GM12878 (cell line): ENCODE results near the gene FTCDNL1. TPM values are rescaled to one million over a fixed set of nuclear protein-coding genes. Genes with fewer than 3 reads are reported as not detected.

Source experiments
- ATAC-seq: fragments of 200-7000 bp; cut with Tn5 transposase; 3 replicates; pipeline ENCODE4 v1.9.1; 2020; ENCODE audit warnings: mild to moderate bottlenecking, moderate library complexity
- BruUV-seq: library from RNA; stranded (reverse); fragments of 400-500 nt; replicated peaks from 2 replicates; lab custom pipeline; 2021; lab: Mats Ljungman, UMichigan
- CTCF ChIA-PET: fragments of 300-600 bp; sonication (Branson Sonifier 250); formaldehyde crosslinking; extraction: SDS; loops from one replicate; lab custom pipeline; 2021; ENCODE audit warnings: inconsistent platforms; lab: Yijun Ruan, JAX
- POLR2A ChIA-PET: fragments of 350-600 bp; formaldehyde crosslinking; extraction: SDS; loops from one replicate; lab custom pipeline; 2021; ENCODE audit warnings: inconsistent platforms; lab: Charles Lee
- RAD21 ChIA-PET: fragments of 300-600 bp; sonication (Branson Sonifier 250); formaldehyde crosslinking; loops from one replicate; lab custom pipeline; 2023; ENCODE audit warnings: antibody characterized with exemption; ENCODE audit not compliant: unreplicated experiment; lab: Charles Lee
- SMC1A ChIA-PET: fragments of 300-600 bp; sonication (Branson Sonifier 250); formaldehyde crosslinking; loops from one replicate; lab custom pipeline; 2023; ENCODE audit not compliant: unreplicated experiment, uncharacterized antibody; lab: Charles Lee
- DNase-seq: peaks from one replicate; pipeline ENCODE4 v3.0.0-alpha.2; 2011; ENCODE audit warnings: low read depth, low spot score
- FAIRE-seq: peaks from 3 replicates; lab custom pipeline; 2011; peaks lifted over from hg19 to GRCh38; lab: Jason Lieb, UNC
- H2AFZ ChIP-seq: 2 replicates; pipeline ENCODE4 v1.6.0; 2011; ENCODE audit warnings: low read depth, low read length, control low read depth; ENCODE audit not compliant: control insufficient read depth
- H3K27ac ChIP-seq: 2 replicates; pipeline ENCODE4 v1.5.1; 2011; ENCODE audit warnings: control low read depth; ENCODE audit not compliant: control insufficient read depth, insufficient read depth
- H3K27me3 ChIP-seq, 2 experiments: replicated peaks in 1 of 2; 2 replicates each; pipeline versions ENCODE4 v1.6.0 to v1.6.1; 2011; ENCODE audit warnings: low read length in 1 of 2; ENCODE audit not compliant: control insufficient read depth in 2 of 2, insufficient read depth in 2 of 2
- H3K36me3 ChIP-seq, 2 experiments: 2 replicates each; pipeline ENCODE4 v1.5.1; 2011; ENCODE audit warnings: low read length in 1 of 2; ENCODE audit not compliant: control insufficient read depth in 2 of 2, insufficient read depth in 2 of 2
- H3K4me1 ChIP-seq: 2 replicates; pipeline ENCODE4 v1.6.1; 2011; ENCODE audit warnings: mild to moderate bottlenecking, low read length, moderate library complexity, mixed read lengths; ENCODE audit not compliant: control insufficient read depth, insufficient read depth
- H3K4me2 ChIP-seq: 2 replicates; pipeline ENCODE4 v1.6.0; 2011; ENCODE audit warnings: control low read depth; ENCODE audit not compliant: control insufficient read depth, insufficient read depth
- H3K4me3 ChIP-seq: fragments of 200-600 bp; sonication (generic); 2 replicates; pipeline ENCODE4 v1.5.1; 2016
- H3K79me2 ChIP-seq: 2 replicates; pipeline ENCODE4 v1.6.0; 2011; ENCODE audit warnings: low read length; ENCODE audit not compliant: control insufficient read depth, insufficient read depth
- H3K9ac ChIP-seq: 2 replicates; pipeline ENCODE4 v1.8.0; 2011; ENCODE audit warnings: low read length, control low read depth, mixed read lengths; ENCODE audit not compliant: control insufficient read depth, insufficient read depth
- H3K9me3 ChIP-seq: replicated peaks from 3 replicates; pipeline ENCODE4 v1.5.1; 2011; ENCODE audit warnings: mild to moderate bottlenecking, low read length; ENCODE audit not compliant: control insufficient read depth, insufficient read depth
- H4K20me1 ChIP-seq: 2 replicates; pipeline ENCODE4 v1.6.0; 2011; ENCODE audit not compliant: control insufficient read depth, insufficient read depth
- BCL11A ChIP-seq: IDR thresholded peaks from 2 replicates; pipeline ENCODE4 v1.6.1; 2011; ENCODE audit warnings: low read depth, low read length
- BMI1 ChIP-seq: fragments of 450-650 bp; IDR thresholded peaks from 2 replicates; pipeline ENCODE4 v1.6.1; 2016; ENCODE audit warnings: mild to moderate bottlenecking, moderate library complexity, borderline replicate concordance
- CBFB ChIP-seq: IDR thresholded peaks from 2 replicates; pipeline ENCODE4 v1.6.1; 2016; ENCODE audit warnings: antibody characterized with exemption, low read depth
- EP300 ChIP-seq, 2 experiments: fragments of 150-350 bp in 1 of 2; IDR thresholded peaks; 2 replicates each; pipeline ENCODE4 v1.6.1; 2011 to 2012; ENCODE audit warnings: low read depth in 2 of 2, low read length in 2 of 2, borderline replicate concordance in 1 of 2, improper control_type of control experiment in 1 of 2, inconsistent platforms in 1 of 2; ENCODE audit not compliant: control insufficient read depth in 1 of 2
- ESRRA ChIP-seq: IDR thresholded peaks from 2 replicates; pipeline ENCODE4 v1.6.1; 2012; ENCODE audit warnings: mild to moderate bottlenecking, low read length, improper control_type of control experiment
- ETV6 ChIP-seq, 2 experiments: fragments of 450-650 bp in 1 of 2; IDR thresholded peaks in 1 of 2; conservative IDR thresholded peaks in 1 of 2; 2 replicates each; pipeline ENCODE4 v1.6.1; 2014; ENCODE audit warnings: antibody characterized with exemption in 1 of 2, borderline replicate concordance in 1 of 2, low read depth in 1 of 2, mild to moderate bottlenecking in 1 of 2, moderate library complexity in 1 of 2
- FOS ChIP-seq: IDR thresholded peaks from 3 replicates; pipeline ENCODE4 v1.6.1; 2011; ENCODE audit warnings: borderline replicate concordance; ENCODE audit not compliant: insufficient read length; ENCODE audit errors: extremely low read depth
- FOXM1 ChIP-seq: IDR thresholded peaks from 2 replicates; pipeline ENCODE4 v1.6.1; 2012; ENCODE audit warnings: low read depth, mild to moderate bottlenecking, inconsistent platforms, low read length, moderate library complexity
- GABPA ChIP-seq: IDR thresholded peaks from 2 replicates; pipeline ENCODE4 v1.6.1; 2014; ENCODE audit warnings: antibody characterized with exemption, low read depth, mild to moderate bottlenecking, inconsistent platforms
- JUND ChIP-seq: IDR thresholded peaks from 2 replicates; pipeline ENCODE4 v1.6.1; 2012; ENCODE audit warnings: low read depth, mild to moderate bottlenecking, low read length, improper control_type of control experiment, moderate library complexity
- KDM1A ChIP-seq: fragments of 200-600 bp; sonication (generic); IDR thresholded peaks from 2 replicates; pipeline ENCODE4 v1.6.1; 2016; ENCODE audit warnings: borderline replicate concordance
- NBN ChIP-seq: fragments of 450-650 bp; IDR thresholded peaks from 2 replicates; pipeline ENCODE4 v1.6.1; 2016
- NR2F1 ChIP-seq: fragments of 450-650 bp; conservative IDR thresholded peaks from 2 replicates; pipeline ENCODE4 v1.6.1; 2017; ENCODE audit warnings: mild to moderate bottlenecking
- RAD51 ChIP-seq: fragments of 450-650 bp; IDR thresholded peaks from 2 replicates; pipeline ENCODE4 v1.6.1; 2016; ENCODE audit warnings: moderate library complexity, mild to moderate bottlenecking, inconsistent platforms
- SIX5 ChIP-seq: IDR thresholded peaks from 2 replicates; pipeline ENCODE4 v1.6.1; 2011; ENCODE audit warnings: mild to moderate bottlenecking, low read depth, low read length, moderate library complexity; ENCODE audit not compliant: severe bottlenecking
- TARDBP ChIP-seq: IDR thresholded peaks from 2 replicates; pipeline ENCODE4 v1.6.1; 2016; ENCODE audit warnings: borderline replicate concordance
- TCF7 ChIP-seq: IDR thresholded peaks from 2 replicates; pipeline ENCODE4 v1.6.1; 2014; ENCODE audit warnings: antibody characterized with exemption, borderline replicate concordance
- WGBS: methylation state at CpG from one replicate; pipeline ENCODE4 v1.1.6; 2016; ENCODE audit warnings: low lambda C conversion rate; ENCODE audit not compliant: insufficient replicate concordance, insufficient coverage; ENCODE audit errors: missing lambda C conversion rate; 5-methylcytosine and 5-hydroxymethylcytosine counted together
- in situ Hi-C: fragments of 300-500 bp; cut with MboI; formaldehyde crosslinking; loops from 9 replicates; pipeline ENCODE4 v1.14.3; 2018; ENCODE audit warnings: mixed read lengths
- intact Hi-C: fragments of 100-400 bp; cut with micrococcal nuclease; formaldehyde crosslinking; loops from one replicate; pipeline ENCODE4 v1.14.2; 2022; ENCODE audit not compliant: unreplicated experiment
- polyA plus RNA-seq, 11 experiments: library from polyadenylated mRNA; depleted of rRNA in 4 of 11; unstranded in 6 of 11; stranded (reverse) in 5 of 11; fragments of >200 nt; fragmentation: Nextera tagmentation in 4 of 11; fragmentation: Illumina TruSeq in 1 of 11; extraction: Ambion mirVana in 4 of 11; extraction: Trizol in 1 of 11; gene quantifications; 1 replicate in 1 of 11; 2 replicates in 10 of 11; pipeline versions ENCODE4 v1.2.1 to v1.2.3, GENCODE V29; 2011 to 2016; ENCODE audit warnings: inconsistent platforms in 2 of 11, missing spikeins in 2 of 11, low read depth in 1 of 11
- total RNA-seq, 4 experiments: library from RNA; depleted of rRNA in 3 of 4; stranded (reverse); fragments of >200 nt in 3 of 4; fragmentation: Illumina TruSeq in 1 of 4; extraction: Trizol in 1 of 4; gene quantifications; 2 replicates each; pipeline versions ENCODE4 v1.2.1 to v1.2.3, GENCODE V29; 2013 to 2021
- TF ChIP-seq, protein P1 (sequence below), 3 experiments: IDR thresholded peaks in 2 of 3; conservative IDR thresholded peaks in 1 of 3; 2 replicates each; pipeline ENCODE4 v1.5.1; 2011; ENCODE audit warnings: low read depth in 3 of 3, low read length in 3 of 3, mild to moderate bottlenecking in 3 of 3, control low read depth in 2 of 3, moderate library complexity in 2 of 3, inconsistent platforms in 1 of 3, mixed read lengths in 1 of 3; ENCODE audit not compliant: control insufficient read depth in 2 of 3, insufficient read depth in 1 of 3; ENCODE audit errors: extremely low read depth in 1 of 3

FTCDNL1 gene
- total and polyA plus RNA-seq, 10 of the 15 experiments (the other 5 are each of a cell fraction or from before 2014, with no cell fraction given): 0.15 to 3.9 (median 2.0) TPM

DNA sequence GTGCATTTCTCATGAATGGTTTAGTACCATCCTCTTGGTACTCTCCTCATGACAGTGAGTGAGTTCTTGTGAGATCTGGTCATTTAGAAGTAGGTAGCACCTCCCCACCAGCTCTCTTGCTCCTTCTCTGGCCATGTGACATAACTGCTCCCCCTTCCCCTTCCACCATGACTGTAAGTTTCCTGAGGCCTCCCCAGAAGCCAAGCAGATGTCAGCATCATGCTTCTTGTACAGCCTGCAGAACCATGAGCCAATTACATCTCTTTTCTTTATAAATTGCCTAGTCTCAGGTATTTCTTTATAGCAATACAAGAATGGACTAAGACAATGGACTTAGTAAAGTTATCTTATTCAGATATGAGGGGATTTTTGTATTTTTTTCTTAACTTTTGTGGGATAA, 43.0 kb downstream of the FTCDNL1 start:
- no peak for TF ChIP-seq KDM1A
- TF ChIP-seq RAD51: no peak
- no peak for TF ChIP-seq GABPA
- TF ChIP-seq EP300 (IDR thresholded peaks at IDR 0.05; ENCODE audit: borderline replicate concordance in 1 of 2, control insufficient read depth in 1 of 2, low read depth in 2 of 2, low read length in 2 of 2): no peak
- no peak for TF ChIP-seq CBFB
- no peak for TF ChIP-seq BCL11A
- no peak for TF ChIP-seq JUND
- no peak for TF ChIP-seq NBN
- TF ChIP-seq SIX5: no peak
- TF ChIP-seq FOS: no peak
- H3K9ac ChIP-seq: no peak overlapping the region
- FAIRE-seq: no peak
- no peak overlapping the region for H3K4me2 ChIP-seq
- H3K79me2 ChIP-seq: no peaks in the 10 kb centered on the region
- H2AFZ ChIP-seq: no peak overlapping the region
- H3K9me3 ChIP-seq: no peaks in the 10 kb centered on the region
- no peaks in the 10 kb centered on the region for H4K20me1 ChIP-seq
- in situ Hi-C loops (no loop called here), intact Hi-C loops (no loop called here)
- H3K27ac ChIP-seq: no peak overlapping the region
- ChIA-PET CTCF (no interaction called here), SMC1A (no interaction called here), RAD21 (no interaction called here), POLR2A (no interaction called here)
- H3K27me3 ChIP-seq: no peaks in the 10 kb centered on the region
- DNase-seq: no peak
- no peak for ATAC-seq
- no peaks in the 10 kb centered on the region for H3K36me3 ChIP-seq
- H3K4me3 ChIP-seq: no peak overlapping the region
- H3K4me1 ChIP-seq: no peaks in the 10 kb centered on the region
- BruUV-seq: no TSS peak

DNA sequence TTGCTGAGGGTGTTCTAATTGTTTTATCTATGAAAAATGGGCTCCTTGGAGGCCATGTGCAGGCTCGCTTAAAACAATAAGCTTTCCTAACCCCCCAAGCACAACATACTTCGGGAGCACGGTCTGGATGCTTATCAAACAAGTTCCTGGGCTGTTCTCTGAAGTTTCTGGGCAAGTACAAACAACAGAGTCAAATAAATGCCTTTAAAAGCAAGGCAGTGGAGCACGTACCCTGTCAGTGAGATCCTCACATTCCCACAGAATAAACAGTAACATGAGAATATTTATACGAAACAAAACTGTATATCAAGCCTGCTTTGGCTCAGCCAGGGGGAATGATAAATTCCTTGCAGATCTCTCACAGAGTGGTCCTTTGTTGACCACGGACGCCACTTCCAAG, 44.8 kb downstream of the FTCDNL1 start:
- 67% methylated on average over 7 of the region's 7 CpGs for WGBS
- H3K4me1 ChIP-seq: no peaks in the 10 kb centered on the region
- in situ Hi-C loops: no loop called here
- TF ChIP-seq NR2F1: no peak
- TF ChIP-seq TARDBP: no peak
- no peak for TF ChIP-seq TCF7
- no peak for TF ChIP-seq ESRRA
- TF ChIP-seq ETV6 (conservative IDR thresholded peaks at IDR 0.05 in 1 of 2, IDR thresholded peaks at IDR 0.05 in 1 of 2; ENCODE audit: borderline replicate concordance in 1 of 2, low read depth in 1 of 2): no peak
- no peak for TF ChIP-seq FOXM1
- no peak for TF ChIP-seq BMI1
- TF ChIP-seq, protein P1, sequence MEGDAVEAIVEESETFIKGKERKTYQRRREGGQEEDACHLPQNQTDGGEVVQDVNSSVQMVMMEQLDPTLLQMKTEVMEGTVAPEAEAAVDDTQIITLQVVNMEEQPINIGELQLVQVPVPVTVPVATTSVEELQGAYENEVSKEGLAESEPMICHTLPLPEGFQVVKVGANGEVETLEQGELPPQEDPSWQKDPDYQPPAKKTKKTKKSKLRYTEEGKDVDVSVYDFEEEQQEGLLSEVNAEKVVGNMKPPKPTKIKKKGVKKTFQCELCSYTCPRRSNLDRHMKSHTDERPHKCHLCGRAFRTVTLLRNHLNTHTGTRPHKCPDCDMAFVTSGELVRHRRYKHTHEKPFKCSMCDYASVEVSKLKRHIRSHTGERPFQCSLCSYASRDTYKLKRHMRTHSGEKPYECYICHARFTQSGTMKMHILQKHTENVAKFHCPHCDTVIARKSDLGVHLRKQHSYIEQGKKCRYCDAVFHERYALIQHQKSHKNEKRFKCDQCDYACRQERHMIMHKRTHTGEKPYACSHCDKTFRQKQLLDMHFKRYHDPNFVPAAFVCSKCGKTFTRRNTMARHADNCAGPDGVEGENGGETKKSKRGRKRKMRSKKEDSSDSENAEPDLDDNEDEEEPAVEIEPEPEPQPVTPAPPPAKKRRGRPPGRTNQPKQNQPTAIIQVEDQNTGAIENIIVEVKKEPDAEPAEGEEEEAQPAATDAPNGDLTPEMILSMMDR (IDR thresholded peaks at IDR 0.05 in 2 of 3, conservative IDR thresholded peaks at IDR 0.05 in 1 of 3; ENCODE audit: control insufficient read depth in 2 of 3, extremely low read depth in 1 of 3, insufficient read depth in 1 of 3, low read depth in 3 of 3, low read length in 3 of 3): no peak

More for the DNA sequence above, 44.8 kb downstream of the FTCDNL1 start:
- Histone ChIP-seq H3K9ac (no peak overlapping the region), H3K9me3 (no peaks in the 10 kb centered on the region), H2AFZ (no peak overlapping the region), H3K36me3 (no peaks in the 10 kb centered on the region), H3K27ac (no peak overlapping the region), H4K20me1 (no peaks in the 10 kb centered on the region), H3K4me3 (no peak overlapping the region), H3K4me2 (no peak overlapping the region), H3K27me3 (no peaks in the 10 kb centered on the region), H3K79me2 (no peaks in the 10 kb centered on the region)
- ChIA-PET POLR2A (no interaction called here), SMC1A (no interaction called here), CTCF (interaction anchor here (1.6 kb wide), 1 partner anchor 22 kb away, joined by 4 read pairs; no protein-coding TSS in a partner anchor), RAD21 (no interaction called here)
- intact Hi-C loops: no loop called here
- no TSS peak for BruUV-seq
- FAIRE-seq (no peak), ATAC-seq (no peak), DNase-seq (no peak)
